LNCAP (cell line): ENCODE data around the gene INPP4A.

Experiments used
- TF ChIP-seq, protein P1 (sequence below): fragments of 450-650 bp; IDR thresholded peaks from 2 replicates; pipeline ENCODE4 v1.5.1; 2017; ENCODE audit warnings: mild to moderate bottlenecking

The INPP4A gene

DNA sequence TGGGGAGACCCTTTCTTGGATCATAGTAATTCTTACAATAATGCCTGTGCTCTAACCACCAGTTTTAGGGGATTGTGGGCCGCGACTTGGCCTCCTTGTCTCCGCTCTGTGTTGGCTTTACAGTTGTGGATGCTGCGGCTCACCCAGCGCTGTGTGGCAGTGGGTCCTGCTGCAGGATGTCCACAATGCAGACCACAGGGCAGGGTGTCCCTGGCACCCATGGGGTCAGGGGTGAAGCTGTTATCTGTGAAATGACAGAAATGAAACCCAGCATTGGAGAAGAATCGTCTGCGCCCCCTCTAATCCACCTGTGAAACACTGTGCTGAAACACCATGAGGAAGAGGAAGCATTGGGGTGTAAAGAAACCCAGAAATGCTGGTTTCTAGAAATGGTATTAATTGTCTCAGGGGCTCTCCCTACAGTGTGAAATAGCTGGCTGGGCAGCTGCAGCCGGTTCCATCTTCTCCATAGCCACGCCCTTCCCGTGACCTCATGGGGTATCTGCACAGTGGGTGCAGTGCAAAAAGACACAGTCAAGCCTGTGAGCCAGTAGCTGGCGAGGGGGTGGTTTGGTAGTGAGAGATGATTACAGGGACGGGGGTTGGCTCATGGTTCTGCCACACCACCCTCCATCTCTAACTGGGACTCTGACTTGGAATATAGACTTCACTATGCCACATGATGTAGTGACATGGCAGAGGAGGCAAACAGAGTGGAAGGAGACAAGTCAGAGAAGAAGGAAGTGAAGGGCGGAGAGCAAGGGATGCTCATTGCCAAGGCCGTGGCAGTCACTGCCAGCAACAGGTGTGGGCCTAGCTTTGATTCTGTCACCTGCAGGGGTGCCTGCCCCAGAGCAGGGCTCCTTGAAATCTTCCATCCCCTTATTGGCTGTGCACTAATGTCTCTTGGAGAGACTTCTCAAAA, 16.2 kb downstream of the INPP4A start:
- TF ChIP-seq, protein P1, sequence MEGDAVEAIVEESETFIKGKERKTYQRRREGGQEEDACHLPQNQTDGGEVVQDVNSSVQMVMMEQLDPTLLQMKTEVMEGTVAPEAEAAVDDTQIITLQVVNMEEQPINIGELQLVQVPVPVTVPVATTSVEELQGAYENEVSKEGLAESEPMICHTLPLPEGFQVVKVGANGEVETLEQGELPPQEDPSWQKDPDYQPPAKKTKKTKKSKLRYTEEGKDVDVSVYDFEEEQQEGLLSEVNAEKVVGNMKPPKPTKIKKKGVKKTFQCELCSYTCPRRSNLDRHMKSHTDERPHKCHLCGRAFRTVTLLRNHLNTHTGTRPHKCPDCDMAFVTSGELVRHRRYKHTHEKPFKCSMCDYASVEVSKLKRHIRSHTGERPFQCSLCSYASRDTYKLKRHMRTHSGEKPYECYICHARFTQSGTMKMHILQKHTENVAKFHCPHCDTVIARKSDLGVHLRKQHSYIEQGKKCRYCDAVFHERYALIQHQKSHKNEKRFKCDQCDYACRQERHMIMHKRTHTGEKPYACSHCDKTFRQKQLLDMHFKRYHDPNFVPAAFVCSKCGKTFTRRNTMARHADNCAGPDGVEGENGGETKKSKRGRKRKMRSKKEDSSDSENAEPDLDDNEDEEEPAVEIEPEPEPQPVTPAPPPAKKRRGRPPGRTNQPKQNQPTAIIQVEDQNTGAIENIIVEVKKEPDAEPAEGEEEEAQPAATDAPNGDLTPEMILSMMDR = no peak

GRCh38 chr2:98461498-98462049, 16.9 kb downstream of the INPP4A start:
- TF ChIP-seq, protein P1 = no peak

DNA sequence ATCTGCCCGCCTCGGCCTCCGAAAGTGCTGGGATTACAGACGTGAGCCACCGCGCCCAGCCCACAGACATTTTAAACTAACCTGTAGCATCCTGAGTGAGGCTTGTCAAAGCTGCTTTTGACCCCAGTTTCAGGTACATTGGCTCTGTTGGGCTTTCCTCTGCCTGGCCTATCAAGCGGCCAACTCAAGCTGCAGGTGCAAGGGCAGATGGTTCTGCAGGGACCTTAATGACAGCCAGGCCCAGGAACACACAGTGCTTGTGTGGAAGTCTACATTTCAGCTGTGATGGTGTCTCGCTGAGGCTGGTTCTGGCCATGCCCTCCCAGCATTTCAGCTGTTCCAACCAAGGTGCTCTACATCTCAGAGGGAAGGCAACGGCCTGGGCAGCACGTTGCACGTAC, 18.4 kb downstream of the INPP4A start:
- TF ChIP-seq, protein P1 = no peak

DNA sequence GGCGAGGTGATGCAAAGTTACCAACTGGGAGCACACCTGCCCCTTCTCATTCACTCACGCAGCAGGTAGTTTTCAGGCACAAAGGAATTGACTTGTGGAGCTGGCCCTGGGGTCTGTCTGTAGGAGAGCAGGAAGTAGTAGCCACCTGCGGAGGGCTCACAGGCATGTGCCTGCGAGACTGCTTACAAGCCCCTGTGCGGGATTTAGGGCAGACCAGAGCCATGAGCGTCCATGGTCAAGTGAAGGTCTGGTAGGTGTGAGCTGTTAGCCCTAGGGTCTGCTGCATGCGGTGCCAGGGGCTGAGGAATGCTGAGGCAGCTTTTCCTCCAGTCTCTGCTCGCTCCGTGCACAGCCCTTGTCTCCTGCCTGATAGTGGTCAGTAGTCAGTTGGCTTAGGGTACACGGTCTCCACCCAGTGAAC, 18.9 kb downstream of the INPP4A start:
- TF ChIP-seq, protein P1 = no peak

- TF ChIP-seq, protein P1 = no peak
Measured at GRCh38 chr2:98463988-98464771, 19.5 kb downstream of the INPP4A start.

- TF ChIP-seq, protein P1 = no peak
Measured at GRCh38 chr2:98464772-98465310, 20.2 kb downstream of the INPP4A start.
